Testis (tissue), 2 donors: ENCODE measurements around the gene MGLL.

Experiments
- CTCF ChIP-seq, 3 experiments: fragments of 450-650 bp in 2 of 3; fragments of 200-600 bp in 1 of 3; sonication (generic) in 1 of 3; IDR thresholded peaks; one replicate each; pipeline ENCODE4 v1.5.1; 2016 to 2019; ENCODE audit warnings: antibody characterized with exemption in 3 of 3, mild to moderate bottlenecking in 2 of 3, moderate library complexity in 1 of 3
- POLR2A ChIP-seq: fragments of 450-650 bp; IDR thresholded peaks from one replicate; pipeline ENCODE4 v1.6.1; 2017; ENCODE audit warnings: antibody characterized with exemption, mild to moderate bottlenecking, moderate library complexity

GRCh38 chr3:127702151-127702578 is 120.2 kb downstream of the MGLL start:
- no peak for TF ChIP-seq CTCF (IDR thresholded peaks at IDR 0.05)
- no peak for TF ChIP-seq POLR2A
